GM21367 (cell line): ENCODE results near the gene CCDC78.

Experiments
- ATAC-seq: cut with Tn5 transposase; IDR thresholded peaks from one replicate; pipeline ENCODE4 v1.9.1; 2021; ENCODE audit not compliant: unreplicated experiment

Gene CCDC78

DNA sequence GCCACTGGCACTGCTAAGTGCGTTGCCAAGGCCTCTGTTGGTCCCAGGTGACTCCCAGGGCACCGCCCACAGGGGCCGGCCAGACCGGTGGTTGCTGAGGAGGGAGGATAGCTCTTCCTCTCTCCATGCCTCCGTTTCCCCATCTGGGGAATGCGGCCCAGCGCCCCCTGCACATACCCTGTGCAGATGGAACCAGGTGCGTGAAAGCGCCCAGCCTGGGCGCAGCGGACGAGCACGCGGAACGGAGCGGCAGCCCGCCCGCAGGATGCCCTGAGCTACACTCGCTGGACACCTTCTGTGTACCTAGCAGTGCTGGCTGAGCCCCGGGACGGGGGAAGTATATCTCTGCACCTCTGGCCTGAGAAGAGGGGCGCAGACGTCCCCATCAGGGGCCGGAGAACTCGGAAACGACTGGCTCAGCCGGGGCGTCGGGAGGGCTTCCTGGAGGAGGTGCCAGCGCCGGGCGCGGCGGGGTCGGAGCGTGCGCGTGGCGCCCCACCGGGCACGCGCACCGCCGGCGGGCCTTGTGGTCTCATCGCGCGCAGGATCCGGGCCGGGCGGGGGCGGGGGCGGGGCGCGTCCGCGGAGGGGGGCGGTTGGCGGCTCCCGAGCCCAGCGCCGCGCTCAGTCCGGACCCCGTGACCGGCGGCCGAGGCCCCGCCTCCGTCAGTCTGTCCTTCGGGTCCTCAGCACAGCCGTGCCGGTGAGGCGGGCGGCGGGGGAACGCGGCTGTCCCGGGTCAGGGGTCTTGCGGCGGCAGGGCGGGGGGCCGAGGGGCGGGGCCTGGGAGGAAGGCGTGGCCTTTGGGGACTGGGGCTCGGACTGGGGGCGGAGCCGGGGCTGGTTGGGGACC lies at the start of gene CCDC78, which contains the start of gene HAGHL:
Gene CCDC78, minus strand, starts transcription at position 6 of the 853 bp plus-strand sequence. CDS start 76 bp downstream, outside the sequence.
Gene HAGHL, plus strand, starts transcription at position 669 of the 853 bp plus-strand sequence. CDS start 404 bp downstream, outside the sequence.
- ATAC-seq, result no peak

DNA sequence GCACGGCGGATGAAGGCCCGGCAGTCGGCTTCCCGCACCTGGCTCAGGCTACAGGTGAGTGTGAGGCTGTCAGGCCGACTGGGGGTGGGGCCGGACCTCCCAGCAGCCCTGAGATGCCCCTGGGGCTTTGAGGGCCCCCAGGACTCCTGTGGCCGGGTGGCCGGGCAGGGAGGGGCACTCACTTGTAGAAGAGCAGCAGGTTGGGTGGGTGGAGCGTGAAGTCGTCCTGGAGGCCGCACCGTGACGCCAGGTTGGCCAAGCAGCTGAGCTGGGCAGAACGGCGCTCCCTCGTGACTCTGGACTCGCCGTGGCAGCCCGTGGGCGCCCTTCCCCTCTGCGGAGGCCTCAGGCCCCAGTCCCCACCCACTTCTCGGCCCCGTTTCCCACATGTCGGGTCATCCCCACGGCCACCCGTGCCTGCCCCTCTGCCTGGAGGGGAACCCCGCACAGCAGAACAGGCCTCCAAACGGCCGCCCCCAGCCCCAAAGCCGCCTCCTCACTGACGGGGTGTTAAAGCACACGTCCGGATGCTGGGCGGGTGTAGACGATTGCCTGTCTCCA lies 49.1 kb upstream of the CCDC78 start:
- no peak for ATAC-seq

DNA sequence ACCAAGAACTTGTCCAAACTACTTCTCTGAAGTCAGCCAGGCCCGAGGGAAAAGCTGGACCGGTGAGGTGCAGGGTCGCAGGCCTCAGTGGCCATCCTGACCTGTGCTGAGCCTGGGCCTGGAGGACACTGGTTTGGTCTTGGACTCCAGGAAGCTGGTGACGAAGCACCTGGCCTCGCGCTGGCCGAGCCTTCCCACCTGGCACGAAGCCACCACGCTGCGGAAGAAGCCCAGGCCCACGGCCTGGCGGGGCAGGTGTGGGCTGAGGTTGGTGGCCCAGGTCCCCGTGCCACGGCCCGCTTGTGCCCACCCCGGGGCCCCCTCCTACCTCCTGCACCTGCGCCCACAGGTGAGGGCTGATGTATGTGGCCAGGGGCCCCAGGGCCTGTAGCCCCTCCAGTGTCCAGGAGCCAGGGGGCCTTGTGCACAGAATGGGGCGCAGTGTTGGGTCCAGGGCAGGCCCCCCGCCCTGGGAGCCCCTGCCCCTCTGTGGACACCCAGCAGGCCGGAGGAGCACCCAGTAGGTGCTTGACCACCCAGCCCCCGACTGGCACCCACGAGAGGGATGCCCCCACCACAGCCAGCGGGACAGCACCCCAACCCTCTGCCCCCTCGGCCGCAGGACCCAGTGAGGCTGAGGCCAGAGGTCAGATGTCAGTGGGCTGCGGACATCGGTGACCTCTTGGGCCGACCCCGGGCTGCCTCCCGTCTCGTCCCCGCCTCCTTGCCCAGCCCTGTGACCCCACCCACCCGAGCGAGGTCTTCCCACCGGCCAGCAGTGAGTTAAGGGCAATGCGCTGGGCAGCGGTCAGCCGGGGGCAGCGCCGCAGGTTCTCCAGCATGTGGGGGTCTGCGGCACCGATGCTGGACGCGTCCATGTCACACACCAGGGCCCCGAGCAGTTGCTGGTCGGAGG lies 48.1 kb upstream of the CCDC78 start:
- ATAC-seq, result no peak

GRCh38 chr16:772959-773358 lies 46.7 kb upstream of the CCDC78 start:
- ATAC-seq, result no peak

- ATAC-seq, result no peak
Measured at GRCh38 chr16:770411-770810, 44.2 kb upstream of the CCDC78 start.

GRCh38 chr16:769934-770333 lies 43.7 kb upstream of the CCDC78 start:
- no peak for ATAC-seq

- ATAC-seq, result no peak
Measured at GRCh38 chr16:769184-769784, 43.0 kb upstream of the CCDC78 start.

DNA sequence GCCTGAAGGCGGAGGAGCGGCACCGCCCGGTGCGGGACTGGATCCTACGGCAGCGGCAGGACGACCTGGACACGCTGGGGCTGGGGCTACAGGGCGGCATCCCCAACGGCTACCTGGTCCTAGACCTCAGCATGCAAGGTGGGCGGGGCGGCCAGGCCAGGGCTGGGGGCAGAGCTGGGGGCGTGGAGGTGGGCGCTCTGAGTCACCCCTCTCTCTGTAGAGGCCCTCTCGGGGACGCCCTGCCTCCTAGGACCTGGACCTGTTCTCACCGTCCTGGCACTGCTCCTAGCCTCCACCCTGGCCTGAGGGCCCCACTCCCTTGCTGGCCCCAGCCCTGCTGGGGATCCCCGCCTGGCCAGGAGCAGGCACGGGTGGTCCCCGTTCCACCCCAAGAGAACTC lies 42.2 kb upstream of the CCDC78 start:
- ATAC-seq, result no peak

GRCh38 chr16:767743-768235 lies 41.5 kb upstream of the CCDC78 start:
- no peak for ATAC-seq

DNA sequence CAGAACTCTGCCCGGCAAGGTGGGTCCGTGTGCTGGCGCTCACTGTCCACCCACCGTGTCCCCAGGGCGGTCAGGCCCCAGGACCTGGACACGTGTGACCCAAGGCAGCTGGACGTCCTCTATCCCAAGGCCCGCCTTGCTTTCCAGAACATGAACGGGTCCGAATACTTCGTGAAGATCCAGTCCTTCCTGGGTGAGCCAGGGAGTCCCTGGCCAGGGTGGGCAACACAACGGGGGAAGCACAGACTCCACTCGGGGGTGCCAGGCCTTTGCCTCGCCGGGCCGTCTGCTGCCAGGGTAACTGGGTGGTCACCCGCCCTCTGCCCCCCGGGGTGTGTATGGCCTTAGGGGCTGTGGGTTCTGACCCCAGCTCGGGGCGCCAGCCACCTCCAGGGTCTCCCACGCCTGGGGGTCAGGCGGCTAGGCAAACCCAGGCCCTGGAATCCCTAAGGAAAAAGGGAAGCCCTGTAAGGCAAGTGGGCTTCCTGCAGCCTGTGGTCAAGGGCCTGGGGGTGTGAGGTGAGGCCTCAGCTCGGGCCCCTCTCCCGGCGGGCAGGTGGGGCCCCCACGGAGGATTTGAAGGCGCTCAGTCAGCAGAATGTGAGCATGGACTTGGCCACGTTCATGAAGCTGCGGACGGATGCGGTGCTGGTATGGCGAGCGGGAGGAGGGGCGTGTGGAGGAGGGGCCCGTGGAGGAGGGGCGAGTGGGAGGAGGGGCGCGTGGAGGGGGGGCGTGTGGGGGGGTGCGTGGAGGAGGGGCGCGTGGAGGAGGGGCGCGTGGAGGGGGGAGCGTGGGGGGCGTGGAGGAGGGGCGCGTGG lies 40.8 kb upstream of the CCDC78 start:
- ATAC-seq, result no peak

DNA sequence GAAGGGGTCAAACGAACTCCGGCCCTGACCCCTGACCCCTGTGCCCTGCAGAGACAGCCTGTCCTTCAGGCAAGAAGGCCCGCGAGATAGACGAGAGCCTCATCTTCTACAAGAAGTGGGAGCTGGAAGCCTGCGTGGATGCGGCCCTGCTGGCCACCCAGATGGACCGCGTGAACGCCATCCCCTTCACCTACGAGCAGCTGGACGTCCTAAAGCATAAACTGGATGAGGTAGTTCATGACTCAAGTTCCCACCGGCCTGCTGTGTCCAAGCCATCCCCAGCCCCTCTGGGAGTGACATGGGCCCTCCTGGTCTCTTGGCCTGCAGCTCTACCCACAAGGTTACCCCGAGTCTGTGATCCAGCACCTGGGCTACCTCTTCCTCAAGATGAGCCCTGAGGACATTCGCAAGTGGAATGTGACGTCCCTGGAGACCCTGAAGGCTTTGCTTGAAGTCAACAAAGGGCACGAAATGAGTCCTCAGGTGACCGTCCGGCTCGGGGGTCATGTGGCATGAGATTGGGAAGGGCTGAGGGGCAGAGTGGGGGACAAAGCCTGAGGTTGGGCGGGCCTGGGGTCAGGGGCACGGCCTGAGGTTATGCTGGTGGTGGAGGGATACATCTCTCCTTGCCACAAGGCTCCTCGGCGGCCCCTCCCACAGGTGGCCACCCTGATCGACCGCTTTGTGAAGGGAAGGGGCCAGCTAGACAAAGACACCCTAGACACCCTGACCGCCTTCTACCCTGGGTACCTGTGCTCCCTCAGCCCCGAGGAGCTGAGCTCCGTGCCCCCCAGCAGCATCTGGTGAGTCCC lies 40.0 kb upstream of the CCDC78 start:
- no peak for ATAC-seq

DNA sequence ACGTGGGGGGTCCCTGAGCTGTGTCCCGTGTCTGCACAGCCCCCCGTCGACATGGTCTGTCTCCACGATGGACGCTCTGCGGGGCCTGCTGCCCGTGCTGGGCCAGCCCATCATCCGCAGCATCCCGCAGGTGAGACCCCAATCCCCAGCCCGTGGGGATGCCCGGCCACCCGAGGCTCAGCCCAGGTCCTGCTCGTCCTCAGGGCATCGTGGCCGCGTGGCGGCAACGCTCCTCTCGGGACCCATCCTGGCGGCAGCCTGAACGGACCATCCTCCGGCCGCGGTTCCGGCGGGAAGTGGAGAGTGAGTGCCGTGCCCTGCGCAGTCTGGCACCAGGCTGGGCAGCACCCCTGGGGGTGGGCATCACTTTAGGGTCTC lies 39.2 kb upstream of the CCDC78 start:
- ATAC-seq, result no peak

- no peak for ATAC-seq
Measured at GRCh38 chr16:764848-765487, 38.7 kb upstream of the CCDC78 start.

DNA sequence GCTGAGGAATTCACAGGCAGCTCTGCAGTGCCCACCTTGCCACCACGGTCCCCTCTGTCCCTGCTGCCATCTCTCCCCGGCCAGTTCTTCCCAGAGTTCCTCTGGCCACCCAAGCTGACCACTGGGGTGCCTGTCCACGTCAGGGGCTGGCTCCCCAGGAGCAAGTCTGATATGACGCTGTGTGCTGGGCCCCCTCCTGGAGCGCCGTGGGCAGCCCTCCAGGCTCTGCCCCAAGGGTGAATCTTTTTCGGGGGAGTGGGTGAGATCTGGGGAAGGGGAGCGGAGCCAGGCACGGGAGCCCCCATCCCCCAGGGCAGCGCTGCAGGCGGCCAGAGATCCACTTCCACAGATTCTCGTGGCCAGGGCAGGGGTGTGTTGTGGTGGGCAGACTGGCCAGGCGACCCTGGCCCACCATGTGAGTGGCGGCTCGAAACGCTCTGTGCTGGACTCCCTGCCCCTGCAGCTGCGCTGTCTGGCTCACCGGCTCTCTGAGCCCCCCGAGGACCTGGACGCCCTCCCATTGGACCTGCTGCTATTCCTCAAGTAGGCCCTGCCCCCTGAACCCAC lies 38.0 kb upstream of the CCDC78 start:
- no peak for ATAC-seq

- ATAC-seq, result no peak
Measured at GRCh38 chr16:763369-764183, 37.3 kb upstream of the CCDC78 start.

DNA sequence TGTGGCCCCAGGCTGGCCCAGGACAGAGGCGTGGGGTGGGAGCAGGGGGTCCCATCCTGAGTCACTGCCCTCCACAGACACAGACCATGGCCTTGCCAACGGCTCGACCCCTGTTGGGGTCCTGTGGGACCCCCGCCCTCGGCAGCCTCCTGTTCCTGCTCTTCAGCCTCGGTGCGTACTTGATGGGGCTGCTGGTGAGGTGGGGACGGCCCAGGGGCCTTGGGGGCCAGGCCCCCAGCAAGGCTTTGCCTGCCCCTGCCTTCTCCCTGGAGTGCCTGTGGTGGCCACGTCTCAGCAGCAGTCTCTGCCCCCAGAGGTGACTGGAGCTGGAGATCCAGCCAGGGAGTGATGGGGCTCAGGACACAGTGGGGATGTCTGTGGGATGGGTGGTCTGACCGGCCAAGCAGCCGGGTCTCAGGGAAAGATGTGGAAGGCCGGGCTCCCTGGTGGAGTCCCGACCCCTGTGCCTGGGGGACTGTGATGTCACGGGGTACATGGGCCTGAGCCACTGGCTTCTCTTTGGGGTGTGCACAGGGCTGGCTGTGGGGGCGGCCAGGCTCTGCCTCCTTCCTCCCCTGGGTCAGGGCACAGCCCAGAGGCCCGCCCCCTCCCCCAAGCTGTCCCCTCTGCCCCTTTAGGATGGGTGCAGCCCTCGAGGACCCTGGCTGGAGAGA lies 36.5 kb upstream of the CCDC78 start:
- ATAC-seq, result no peak
